ENCODE results near the gene CACNA2D3.

Gene CACNA2D3

DNA sequence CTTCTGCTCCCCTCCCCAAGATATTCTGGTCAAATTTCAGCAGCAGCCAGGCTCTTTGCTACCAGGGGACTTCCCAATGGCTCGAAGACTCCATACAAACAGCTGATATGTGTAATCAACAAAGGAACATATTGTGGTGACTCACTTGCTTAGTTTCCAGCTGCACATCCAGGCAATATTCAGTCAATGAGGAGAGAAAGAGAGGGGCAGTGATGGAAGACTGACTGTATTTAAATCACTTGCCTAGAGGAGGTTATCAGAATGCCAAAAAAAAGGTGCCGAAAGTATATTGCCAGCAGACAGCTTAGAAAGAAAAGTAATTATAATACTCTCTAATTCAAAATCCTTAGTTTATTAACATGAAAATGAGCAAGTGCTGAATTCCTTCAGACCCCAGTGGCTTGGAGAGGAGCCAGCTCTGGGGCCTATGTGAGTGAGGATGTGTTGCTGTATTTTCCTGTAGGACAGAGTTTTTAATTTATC lies 569.0 kb downstream of the CACNA2D3 start:
- TF ChIP-seq, protein P1, sequence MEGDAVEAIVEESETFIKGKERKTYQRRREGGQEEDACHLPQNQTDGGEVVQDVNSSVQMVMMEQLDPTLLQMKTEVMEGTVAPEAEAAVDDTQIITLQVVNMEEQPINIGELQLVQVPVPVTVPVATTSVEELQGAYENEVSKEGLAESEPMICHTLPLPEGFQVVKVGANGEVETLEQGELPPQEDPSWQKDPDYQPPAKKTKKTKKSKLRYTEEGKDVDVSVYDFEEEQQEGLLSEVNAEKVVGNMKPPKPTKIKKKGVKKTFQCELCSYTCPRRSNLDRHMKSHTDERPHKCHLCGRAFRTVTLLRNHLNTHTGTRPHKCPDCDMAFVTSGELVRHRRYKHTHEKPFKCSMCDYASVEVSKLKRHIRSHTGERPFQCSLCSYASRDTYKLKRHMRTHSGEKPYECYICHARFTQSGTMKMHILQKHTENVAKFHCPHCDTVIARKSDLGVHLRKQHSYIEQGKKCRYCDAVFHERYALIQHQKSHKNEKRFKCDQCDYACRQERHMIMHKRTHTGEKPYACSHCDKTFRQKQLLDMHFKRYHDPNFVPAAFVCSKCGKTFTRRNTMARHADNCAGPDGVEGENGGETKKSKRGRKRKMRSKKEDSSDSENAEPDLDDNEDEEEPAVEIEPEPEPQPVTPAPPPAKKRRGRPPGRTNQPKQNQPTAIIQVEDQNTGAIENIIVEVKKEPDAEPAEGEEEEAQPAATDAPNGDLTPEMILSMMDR (IDR thresholded peaks at IDR 0.05; ENCODE audit: insufficient read depth, low read length, poor library complexity, severe bottlenecking): no peak
- no peak for TF ChIP-seq EZH2phosphoT487 (conservative IDR thresholded peaks at IDR 0.05; ENCODE audit: low read length)
- no peaks in the 10 kb centered on the region for H3K27me3 ChIP-seq (ENCODE audit: low read length)
- no peak overlapping the region for H2AFZ ChIP-seq (ENCODE audit: low read depth, low read length, severe bottlenecking)
- no peak overlapping the region for H3K4me2 ChIP-seq (ENCODE audit: low read depth, low read length, poor library complexity, severe bottlenecking)
- H3K79me2 ChIP-seq (ENCODE audit: insufficient read depth, low read length): no peaks in the 10 kb centered on the region
- H3F3A ChIP-seq (ENCODE audit: insufficient read depth): no peaks in the 10 kb centered on the region
- H3K9me2 ChIP-seq (replicated peaks; ENCODE audit: insufficient read depth, low read length): no peaks in the 10 kb centered on the region
- no peak overlapping the region for H3K9ac ChIP-seq (ENCODE audit: low read length)
- no peak overlapping the region for H3K27ac ChIP-seq (ENCODE audit: low read depth, low read length)
- H3K4me3 ChIP-seq (ENCODE audit: insufficient read depth, low read length, poor library complexity, severe bottlenecking): no peak overlapping the region
- no peaks in the 10 kb centered on the region for H4K20me1 ChIP-seq (ENCODE audit: low read depth, low read length)
- H3K36me3 ChIP-seq (ENCODE audit: low read length): no peaks in the 10 kb centered on the region
- no peaks in the 10 kb centered on the region for H3K9me3 ChIP-seq (ENCODE audit: insufficient read depth, low read length)

DNA sequence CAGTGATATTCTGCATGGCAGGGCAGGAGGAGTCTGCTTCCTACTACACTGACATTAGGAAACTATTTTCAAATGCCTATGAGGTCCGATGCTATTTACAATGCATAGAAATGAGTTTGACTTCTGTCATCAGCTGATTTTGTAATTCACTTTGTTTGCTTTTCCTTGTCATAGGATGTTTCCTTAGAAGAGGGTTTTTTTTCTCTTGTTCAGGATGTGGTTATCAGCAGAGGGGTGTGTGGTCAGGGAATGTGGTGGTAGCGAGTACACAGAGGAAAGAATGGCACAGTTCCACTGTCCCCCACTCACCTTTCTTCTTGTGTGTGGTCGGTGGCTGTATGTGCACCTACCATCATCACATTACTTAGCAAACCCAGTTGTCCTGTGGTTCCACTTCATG lies 574.0 kb downstream of the CACNA2D3 start:
- Histone ChIP-seq H3K9ac (ENCODE audit: low read length) (no peak overlapping the region), H3K4me2 (ENCODE audit: low read depth, low read length, poor library complexity, severe bottlenecking) (no peak overlapping the region)

DNA sequence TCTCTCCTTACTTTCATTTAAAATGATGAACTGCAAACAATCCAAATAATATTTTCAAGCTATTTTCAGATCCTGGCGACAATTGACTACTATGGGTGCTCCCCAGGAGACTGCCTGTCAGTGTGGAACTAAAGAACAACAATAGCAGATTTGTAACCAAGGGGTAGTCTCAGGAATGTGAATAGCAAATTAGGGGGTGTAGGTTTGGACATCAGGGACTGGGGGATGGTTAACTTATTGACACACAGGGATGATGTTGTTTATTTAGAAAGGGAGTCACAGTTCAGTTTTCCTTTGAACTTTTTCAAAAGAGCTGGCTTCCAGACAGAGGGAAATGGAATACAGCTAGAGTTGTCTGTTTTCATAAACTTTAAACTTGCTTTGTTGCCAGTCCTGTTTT lies 575.7 kb downstream of the CACNA2D3 start:
- H3F3A ChIP-seq (ENCODE audit: insufficient read depth): no peaks in the 10 kb centered on the region

More for the DNA sequence above, 574.0 kb downstream of the CACNA2D3 start:
- Histone ChIP-seq H3K9me2 (replicated peaks; ENCODE audit: insufficient read depth, low read length) (no peaks in the 10 kb centered on the region), H3K36me3 (ENCODE audit: low read length) (no peaks in the 10 kb centered on the region), H3K9me3 (ENCODE audit: insufficient read depth, low read length) (no peaks in the 10 kb centered on the region), H4K20me1 (ENCODE audit: low read depth, low read length) (no peaks in the 10 kb centered on the region), H3K27ac (ENCODE audit: low read depth, low read length) (no peak overlapping the region), H3F3A (ENCODE audit: insufficient read depth) (no peaks in the 10 kb centered on the region), H3K4me3 (ENCODE audit: insufficient read depth, low read length, poor library complexity, severe bottlenecking) (no peak overlapping the region), H2AFZ (ENCODE audit: low read depth, low read length, severe bottlenecking) (no peak overlapping the region), H3K27me3 (ENCODE audit: low read length) (no peaks in the 10 kb centered on the region), H3K79me2 (ENCODE audit: insufficient read depth, low read length) (no peaks in the 10 kb centered on the region)
- TF ChIP-seq, protein P1 (IDR thresholded peaks at IDR 0.05; ENCODE audit: insufficient read depth, low read length, poor library complexity, severe bottlenecking): no peak
- TF ChIP-seq EZH2phosphoT487 (conservative IDR thresholded peaks at IDR 0.05; ENCODE audit: low read length): no peak

More for the DNA sequence above, 575.7 kb downstream of the CACNA2D3 start:
- no peaks in the 10 kb centered on the region for H3K27me3 ChIP-seq (ENCODE audit: low read length)
- H3K79me2 ChIP-seq (ENCODE audit: insufficient read depth, low read length): no peaks in the 10 kb centered on the region
- H3K36me3 ChIP-seq (ENCODE audit: low read length): no peaks in the 10 kb centered on the region
- H3K4me2 ChIP-seq (ENCODE audit: low read depth, low read length, poor library complexity, severe bottlenecking): no peak overlapping the region
- H3K9ac ChIP-seq (ENCODE audit: low read length): no peak overlapping the region
- no peaks in the 10 kb centered on the region for H3K9me3 ChIP-seq (ENCODE audit: insufficient read depth, low read length)
- no peak overlapping the region for H3K27ac ChIP-seq (ENCODE audit: low read depth, low read length)
- H3K4me3 ChIP-seq (ENCODE audit: insufficient read depth, low read length, poor library complexity, severe bottlenecking): no peak overlapping the region
- no peak for TF ChIP-seq EZH2phosphoT487 (conservative IDR thresholded peaks at IDR 0.05; ENCODE audit: low read length)
- TF ChIP-seq, protein P1 (IDR thresholded peaks at IDR 0.05; ENCODE audit: insufficient read depth, low read length, poor library complexity, severe bottlenecking): no peak
- H3K9me2 ChIP-seq (replicated peaks; ENCODE audit: insufficient read depth, low read length): no peaks in the 10 kb centered on the region
- no peak overlapping the region for H2AFZ ChIP-seq (ENCODE audit: low read depth, low read length, severe bottlenecking)
- H4K20me1 ChIP-seq (ENCODE audit: low read depth, low read length): no peaks in the 10 kb centered on the region

Measured in SU-DHL-6 (cell line).